NB4 (cell line): ENCODE data around the gene CCNL1.

ENCODE experiments used
- MYC ChIP-seq: IDR thresholded peaks from 2 replicates; pipeline ENCODE4 v1.6.1; 2011; ENCODE audit warnings: low read depth, low read length
- POLR2A ChIP-seq: IDR thresholded peaks from 2 replicates; pipeline ENCODE4 v1.6.1; 2011; ENCODE audit warnings: mild to moderate bottlenecking; ENCODE audit not compliant: insufficient read length; ENCODE audit errors: extremely low read depth
- TF ChIP-seq, protein P1 (sequence below): IDR thresholded peaks from one replicate; pipeline ENCODE4 v1.5.1; 2012; ENCODE audit warnings: low read depth, low read length
- TF ChIP-seq, protein P2 (sequence below): IDR thresholded peaks from 2 replicates; pipeline ENCODE4 v1.6.1; 2011; ENCODE audit warnings: low read depth, low read length

DNA sequence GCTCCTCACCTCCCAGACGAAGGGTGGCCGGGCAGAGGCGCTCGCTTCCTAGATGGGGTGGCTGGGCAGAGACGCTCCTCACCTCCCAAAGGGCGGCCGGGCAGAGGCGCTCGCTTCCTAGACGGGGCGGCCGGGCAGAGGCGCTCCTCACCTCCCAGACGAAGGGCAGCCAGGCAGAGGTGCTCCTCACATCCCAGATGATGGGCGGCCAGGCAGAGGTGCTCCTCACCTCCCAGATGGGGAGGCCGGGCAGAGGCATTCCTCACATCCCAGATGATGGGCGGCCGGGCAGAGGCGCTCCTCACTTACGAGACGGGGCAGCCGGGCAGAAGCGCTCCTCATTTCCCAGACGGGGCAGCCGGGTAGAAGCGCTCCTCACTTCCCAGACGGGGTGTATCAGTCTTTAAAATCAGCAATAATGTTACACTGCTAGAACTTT lies 19.4 kb upstream of the CCNL1 start:
- TF ChIP-seq, protein P1, sequence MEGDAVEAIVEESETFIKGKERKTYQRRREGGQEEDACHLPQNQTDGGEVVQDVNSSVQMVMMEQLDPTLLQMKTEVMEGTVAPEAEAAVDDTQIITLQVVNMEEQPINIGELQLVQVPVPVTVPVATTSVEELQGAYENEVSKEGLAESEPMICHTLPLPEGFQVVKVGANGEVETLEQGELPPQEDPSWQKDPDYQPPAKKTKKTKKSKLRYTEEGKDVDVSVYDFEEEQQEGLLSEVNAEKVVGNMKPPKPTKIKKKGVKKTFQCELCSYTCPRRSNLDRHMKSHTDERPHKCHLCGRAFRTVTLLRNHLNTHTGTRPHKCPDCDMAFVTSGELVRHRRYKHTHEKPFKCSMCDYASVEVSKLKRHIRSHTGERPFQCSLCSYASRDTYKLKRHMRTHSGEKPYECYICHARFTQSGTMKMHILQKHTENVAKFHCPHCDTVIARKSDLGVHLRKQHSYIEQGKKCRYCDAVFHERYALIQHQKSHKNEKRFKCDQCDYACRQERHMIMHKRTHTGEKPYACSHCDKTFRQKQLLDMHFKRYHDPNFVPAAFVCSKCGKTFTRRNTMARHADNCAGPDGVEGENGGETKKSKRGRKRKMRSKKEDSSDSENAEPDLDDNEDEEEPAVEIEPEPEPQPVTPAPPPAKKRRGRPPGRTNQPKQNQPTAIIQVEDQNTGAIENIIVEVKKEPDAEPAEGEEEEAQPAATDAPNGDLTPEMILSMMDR, result no peak
- no peak for TF ChIP-seq MYC
- no peak for TF ChIP-seq POLR2A
- TF ChIP-seq, protein P2, sequence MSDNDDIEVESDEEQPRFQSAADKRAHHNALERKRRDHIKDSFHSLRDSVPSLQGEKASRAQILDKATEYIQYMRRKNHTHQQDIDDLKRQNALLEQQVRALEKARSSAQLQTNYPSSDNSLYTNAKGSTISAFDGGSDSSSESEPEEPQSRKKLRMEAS, result no peak
